ENCODE results near the gene CA6.

The CA6 gene

DNA sequence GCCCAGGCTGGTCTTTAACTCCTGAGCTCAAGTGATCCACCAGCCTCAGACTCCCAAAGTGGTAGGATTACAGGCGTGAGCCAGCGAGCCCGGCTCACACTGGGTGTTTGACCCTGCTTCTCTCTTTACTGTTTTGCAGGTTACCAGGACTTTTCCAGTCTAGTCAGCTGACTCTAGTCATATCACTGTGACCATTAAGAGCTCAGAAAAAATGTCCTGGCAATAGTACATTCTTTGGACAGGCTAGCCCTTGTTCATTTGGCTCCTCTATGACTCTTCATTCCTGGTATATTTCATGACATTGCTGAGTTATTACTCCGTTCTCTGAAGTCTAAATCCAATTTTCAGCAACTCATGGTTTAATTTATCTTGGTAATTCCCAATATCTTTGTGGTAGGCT is 8.0 kb upstream of the CA6 start:
- TF ChIP-seq CTCF (conservative IDR thresholded peaks at IDR 0.05) (no peak), ZFX (IDR thresholded peaks at IDR 0.05) (no peak)
- no peak overlapping the region for H3K27ac ChIP-seq

GRCh38 chr1:8938232-8938999 is 7.3 kb upstream of the CA6 start:
- H3K27ac ChIP-seq = no peak overlapping the region
- no peak for TF ChIP-seq ZFX (IDR thresholded peaks at IDR 0.05)
- no peak for TF ChIP-seq CTCF (conservative IDR thresholded peaks at IDR 0.05)

DNA sequence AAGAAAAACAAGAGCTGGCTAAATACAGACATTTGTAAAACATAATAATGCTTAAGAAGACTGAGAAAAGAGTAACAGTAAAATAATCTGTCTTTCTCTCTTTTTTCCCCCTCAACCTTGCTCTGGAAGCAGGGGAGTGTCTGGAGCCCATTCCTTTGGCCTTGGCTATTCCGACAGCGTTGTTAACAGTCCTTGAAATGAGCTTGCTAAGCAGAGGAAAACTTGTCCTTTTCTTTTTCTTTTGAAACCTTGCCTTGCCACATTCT is 6.7 kb upstream of the CA6 start:
- no peak for TF ChIP-seq CTCF (conservative IDR thresholded peaks at IDR 0.05)
- no peak for TF ChIP-seq ZFX (IDR thresholded peaks at IDR 0.05)
- H3K27ac ChIP-seq = no peak overlapping the region

GRCh38 chr1:8939362-8939995 is 6.2 kb upstream of the CA6 start:
- TF ChIP-seq ZFX (IDR thresholded peaks at IDR 0.05) (no peak), CTCF (conservative IDR thresholded peaks at IDR 0.05) (no peak)
- no peak overlapping the region for H3K27ac ChIP-seq

GRCh38 chr1:8941906-8942305 is 3.8 kb upstream of the CA6 start:
- no peak overlapping the region for H3K27ac ChIP-seq
- TF ChIP-seq CTCF (conservative IDR thresholded peaks at IDR 0.05) = no peak
- TF ChIP-seq ZFX (IDR thresholded peaks at IDR 0.05) = no peak

DNA sequence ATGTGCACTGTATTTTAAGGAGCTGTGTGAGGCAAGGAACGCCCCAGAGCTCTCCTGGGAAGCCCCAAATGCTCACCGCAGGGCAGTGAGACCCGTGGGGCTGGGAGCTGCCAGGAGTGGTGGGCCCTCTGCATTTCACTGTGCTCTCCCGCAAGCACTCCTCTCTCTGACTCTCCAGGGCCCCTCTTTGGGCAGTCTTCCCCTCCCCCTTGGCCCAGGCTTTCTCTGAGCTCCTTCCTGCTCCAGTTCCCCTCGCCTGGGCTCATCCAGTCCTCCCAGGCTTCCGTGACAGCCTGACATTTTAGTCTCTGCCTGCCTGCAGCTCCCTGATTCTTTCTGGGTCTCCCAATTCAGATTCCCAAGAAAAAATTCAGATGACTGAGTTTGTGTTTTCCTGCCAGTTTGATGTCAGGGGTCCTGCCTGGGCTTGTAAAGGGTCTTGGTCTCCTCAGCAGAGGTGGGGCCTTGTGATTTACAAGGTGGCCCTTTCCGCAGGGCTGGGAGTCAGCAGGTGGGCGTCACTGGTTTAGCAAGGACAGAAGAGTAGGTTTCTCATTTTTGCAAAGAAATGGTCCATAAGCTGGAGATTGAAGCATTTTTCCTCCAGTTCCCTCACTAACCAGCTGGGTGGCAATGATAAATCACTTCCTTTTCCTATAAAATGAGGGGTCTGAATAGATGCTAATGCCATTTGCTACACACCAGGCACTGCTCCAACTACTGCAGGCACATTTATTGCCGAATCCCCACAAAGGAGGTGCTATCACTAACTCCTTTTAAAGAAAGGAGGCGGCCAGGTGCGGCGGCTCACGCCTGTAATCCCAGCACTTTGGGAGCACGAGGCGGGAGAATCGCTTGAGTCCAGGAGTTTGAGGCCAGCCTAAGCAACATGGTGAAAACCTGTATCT is 1.9 kb upstream of the CA6 start:
- TF ChIP-seq ZFX (IDR thresholded peaks at IDR 0.05) = no peak
- no peak overlapping the region for H3K27ac ChIP-seq

GRCh38 chr1:8947127-8947691 is 1.5 kb downstream of the CA6 start:
- TF ChIP-seq ZFX (IDR thresholded peaks at IDR 0.05) (no peak), CTCF (conservative IDR thresholded peaks at IDR 0.05) (no peak)
- no peak overlapping the region for H3K27ac ChIP-seq

Measured in C4-2B (cell line).